ENCODE results near the gene GRPEL2.

Gene GRPEL2, protein sequence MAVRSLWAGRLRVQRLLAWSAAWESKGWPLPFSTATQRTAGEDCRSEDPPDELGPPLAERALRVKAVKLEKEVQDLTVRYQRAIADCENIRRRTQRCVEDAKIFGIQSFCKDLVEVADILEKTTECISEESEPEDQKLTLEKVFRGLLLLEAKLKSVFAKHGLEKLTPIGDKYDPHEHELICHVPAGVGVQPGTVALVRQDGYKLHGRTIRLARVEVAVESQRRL

DNA sequence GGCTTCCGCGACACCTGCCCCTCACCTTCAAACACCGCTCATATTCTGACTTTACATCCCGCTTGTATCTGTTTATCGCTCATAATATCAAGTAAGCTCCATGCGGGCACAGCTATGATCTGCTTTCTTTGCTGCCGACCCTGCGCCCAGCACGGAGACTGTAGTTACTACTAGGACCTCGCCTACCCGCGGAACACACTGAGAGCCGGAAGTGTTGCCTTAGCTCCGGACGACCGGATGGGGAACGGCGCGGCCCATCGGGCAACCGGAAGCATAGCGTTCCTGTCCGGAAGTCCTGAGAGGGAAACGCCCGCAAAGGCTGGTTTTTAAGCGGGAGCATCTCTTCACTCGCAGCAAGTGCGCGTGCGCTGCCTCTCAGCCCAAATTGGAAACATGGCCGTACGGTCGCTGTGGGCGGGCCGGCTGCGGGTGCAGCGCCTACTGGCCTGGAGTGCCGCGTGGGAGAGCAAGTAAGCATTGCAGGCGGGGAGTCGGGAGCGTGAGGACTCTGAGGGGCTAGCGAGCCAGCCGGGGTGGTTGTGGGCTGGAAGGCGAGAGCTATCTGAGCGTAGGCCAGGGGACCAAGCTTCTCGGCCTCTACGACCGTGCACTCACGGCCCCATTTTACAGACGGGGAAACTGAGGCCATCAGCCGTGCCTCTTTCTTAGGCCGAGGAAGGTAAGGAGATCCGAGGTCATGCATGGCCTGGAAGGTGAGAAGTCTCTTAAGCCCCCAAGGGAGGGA, at the start of gene GRPEL2:
TSS of gene GRPEL2 (plus strand) at position 353 of the 745 bp plus-strand sequence. CDS start at position 394, 41 bp downstream.
- peak; percentile 97 for DNase-seq (ENCODE audit: low spot score)

DNA sequence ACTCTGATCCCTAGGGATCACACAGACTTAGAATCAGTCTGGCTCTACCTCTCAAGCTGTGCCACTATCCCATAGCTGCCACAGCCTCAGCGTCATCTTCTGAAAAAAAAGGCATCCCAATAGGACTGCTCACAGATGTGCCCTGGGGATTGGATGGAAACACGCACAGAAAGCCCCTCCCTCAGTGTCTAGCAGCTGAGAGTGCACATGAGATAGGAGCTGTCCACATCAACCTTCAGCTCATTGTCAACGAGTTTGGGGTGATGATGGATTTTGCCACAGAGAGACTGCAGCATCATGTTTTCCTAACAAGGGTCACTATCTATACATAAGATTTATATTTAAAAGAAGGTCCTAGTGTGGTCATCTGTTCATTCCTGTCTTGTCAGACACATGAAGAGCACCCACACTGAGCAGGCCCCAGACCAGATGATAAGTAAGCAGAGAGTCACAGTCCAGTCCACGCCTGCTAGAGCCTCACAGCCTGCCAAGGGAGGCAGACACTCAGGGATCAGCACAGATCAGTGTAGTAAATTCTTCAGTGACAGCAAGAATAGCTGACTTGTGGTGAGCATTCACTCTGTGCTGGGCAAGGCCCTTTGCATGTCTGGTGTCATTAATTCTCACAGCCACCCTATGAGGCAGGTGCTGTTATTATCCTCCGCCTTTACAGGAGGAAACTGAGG, 47.8 kb upstream of the GRPEL2 start:
- no peak for DNase-seq (ENCODE audit: low spot score)

DNA sequence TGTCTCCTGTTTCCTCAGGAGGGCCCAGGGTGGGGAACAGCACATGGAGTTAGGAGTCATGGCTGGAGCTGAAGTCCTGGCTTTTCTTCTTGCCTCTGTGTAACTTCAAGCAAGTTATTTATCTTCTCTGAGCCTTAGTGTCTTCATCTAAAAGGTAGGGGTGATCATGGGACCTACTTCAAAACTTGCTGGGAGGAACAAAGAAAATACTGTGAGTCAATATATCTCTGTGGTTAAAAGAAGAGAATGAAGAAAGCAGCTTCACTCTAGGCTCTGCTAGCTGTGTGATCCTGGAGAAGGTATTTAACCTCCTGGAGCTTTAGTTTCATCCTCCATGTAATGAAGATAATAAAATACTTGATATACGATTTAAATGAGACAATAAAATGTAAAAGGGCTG, 47.1 kb upstream of the GRPEL2 start:
- DNase-seq (ENCODE audit: low spot score), result no peak

DNA sequence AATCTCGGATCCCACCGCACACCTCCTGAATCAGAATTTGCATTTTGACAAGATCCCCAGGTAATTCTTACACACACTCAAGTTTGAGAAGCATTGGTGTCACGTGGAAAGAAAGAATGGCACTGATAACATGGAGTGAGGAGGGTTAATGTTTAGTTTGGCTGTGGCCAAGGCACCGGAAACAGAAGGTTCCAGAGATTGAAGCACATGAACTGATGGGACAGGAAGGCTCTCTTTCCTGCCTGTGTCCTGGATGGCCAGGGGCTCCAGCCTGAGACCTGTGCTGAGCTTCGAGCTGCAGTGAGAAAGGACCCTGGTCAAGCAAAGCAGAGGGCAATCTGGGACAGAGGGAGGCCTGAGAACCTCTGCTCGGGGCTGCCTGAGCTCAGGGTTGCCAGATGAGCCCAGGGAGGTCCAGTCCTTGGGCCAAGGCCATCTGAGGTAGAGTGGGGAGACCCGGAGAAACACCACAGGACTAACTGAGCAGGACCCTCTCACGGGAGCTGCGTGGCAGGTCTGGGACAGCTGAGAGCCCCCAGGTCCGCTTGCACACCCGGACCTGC, 46.4 kb upstream of the GRPEL2 start:
- DNase-seq (ENCODE audit: low spot score), result no peak

DNA sequence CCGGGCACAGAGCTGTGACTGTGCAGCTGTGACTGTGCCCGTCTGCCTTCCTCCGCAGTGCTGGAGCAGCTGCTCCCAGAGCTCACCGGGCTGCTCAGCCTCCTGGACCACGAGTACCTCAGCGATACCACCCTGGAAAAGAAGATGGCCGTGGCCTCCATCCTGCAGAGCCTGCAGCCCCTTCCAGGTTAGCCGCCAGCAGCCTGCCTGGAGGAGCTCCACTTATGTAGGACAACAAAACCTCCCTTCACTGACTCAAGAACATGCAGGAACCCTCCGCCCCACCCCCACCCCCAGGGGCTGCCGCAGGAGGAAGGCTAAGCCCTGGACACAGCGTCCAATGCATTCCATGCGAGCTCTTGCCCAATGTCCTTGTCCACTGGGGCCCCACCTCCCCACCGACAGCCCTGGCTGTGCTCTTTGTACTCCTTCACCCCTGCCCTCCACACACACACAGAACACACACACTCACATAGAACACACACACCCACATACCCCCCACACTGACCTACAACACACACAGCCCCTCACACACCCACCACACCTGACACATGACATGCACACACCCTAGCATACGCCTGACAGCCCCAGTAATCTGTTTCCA, 45.7 kb upstream of the GRPEL2 start:
- no peak for DNase-seq (ENCODE audit: low spot score)

DNA sequence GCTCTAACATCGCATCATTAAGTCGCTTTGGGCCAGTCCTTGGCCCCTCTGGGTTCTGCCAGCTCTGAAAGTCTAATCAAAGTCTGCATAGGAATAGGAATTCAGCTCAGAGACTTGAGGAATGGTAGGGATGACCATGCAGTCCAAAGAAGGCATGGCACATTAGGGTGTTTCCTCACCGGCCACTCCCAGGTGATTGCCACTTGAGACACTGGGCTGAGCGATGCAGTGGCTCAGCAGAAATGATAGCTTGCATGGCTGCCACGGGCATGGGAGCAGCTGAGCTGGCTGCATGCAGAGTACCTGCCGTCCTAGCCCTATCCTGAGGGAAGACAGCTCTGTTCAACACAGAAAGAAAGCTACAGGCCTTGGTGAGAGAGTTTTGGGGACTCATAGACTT, 44.9 kb upstream of the GRPEL2 start:
- DNase-seq (ENCODE audit: low spot score), result no peak

DNA sequence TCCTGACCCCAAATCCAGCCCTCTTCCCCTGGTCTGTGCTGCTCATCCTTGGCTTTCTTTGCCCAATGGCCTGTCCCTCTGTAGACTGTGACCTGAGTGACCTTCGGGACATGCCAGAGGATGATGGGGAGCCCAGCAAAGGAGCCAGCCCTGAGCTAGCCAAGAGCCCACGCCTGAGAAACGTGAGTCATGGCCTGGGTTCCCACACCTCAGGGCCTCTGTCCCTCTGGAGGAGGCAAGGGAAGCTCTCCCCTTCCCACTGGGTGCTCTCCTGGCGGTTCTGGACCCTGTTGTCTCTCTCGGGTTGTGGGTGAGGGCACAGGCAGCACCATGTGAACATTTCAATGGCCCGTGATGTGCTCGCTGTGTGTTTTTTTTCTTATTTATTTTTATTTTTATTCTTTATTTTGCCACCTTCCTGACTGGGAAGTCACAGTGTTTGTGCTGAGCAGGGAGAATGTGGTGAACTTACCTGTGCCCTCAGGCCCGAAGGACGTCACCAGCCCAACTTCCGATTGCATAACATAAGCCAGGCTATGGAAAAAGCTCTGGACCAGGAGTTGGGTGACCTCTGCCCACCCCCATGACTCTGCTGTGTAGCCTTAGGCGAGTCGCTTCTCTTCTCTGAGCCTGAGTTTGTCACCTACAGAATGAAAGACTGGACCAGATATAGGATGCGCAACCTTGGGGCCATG, 44.1 kb upstream of the GRPEL2 start:
- DNase-seq (ENCODE audit: low spot score), result no peak

DNA sequence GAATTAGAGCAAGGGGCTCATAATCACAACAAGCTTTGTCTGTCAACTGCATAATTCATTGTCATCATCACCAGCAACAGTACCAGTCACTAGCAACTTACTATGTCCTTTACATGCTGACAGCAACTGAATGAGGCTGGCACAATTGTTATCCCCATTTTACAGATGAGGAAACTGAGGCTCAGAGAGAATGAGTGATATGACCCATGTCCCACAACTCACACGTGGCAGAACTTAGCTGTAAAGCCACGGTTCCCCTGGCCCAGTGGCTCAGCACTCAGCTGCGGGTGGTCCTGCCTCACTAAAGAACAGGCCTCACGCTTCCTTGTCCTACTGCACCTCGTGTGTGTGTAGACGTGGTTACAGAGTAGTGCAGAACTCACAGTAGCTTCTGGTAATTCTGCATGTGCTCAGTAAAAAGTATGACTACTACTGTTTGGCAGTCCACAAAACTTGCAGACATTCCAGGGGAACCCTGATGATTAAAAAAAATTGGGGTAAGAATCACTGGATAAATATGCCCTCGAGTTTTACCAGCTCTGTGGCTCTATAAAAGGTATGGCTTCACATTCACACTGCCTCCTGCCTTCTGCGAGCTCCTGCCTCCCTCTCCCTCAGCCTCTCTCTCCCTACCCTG, 43.4 kb upstream of the GRPEL2 start:
- DNase-seq (ENCODE audit: low spot score), result no peak

DNA sequence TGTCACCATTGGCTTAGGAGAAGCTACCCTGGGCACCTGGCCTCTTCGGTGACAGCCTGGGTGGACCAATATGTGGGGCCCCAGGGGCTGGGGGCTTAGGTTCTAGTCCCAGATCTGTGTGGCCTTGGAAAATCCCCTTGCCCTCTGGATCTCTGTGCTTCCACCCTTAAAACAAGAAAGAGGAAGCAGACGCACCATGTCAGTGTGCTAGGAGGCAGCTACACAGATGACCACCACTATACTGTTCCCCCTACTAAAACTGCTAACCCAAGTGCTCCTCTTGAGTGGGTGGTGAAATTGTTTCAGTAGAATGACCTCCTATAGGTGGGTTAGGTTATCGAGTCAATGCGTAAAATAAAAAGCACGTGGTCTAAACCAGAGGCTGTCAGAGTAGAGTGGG, 42.7 kb upstream of the GRPEL2 start:
- DNase-seq (ENCODE audit: low spot score), result no peak

DNA sequence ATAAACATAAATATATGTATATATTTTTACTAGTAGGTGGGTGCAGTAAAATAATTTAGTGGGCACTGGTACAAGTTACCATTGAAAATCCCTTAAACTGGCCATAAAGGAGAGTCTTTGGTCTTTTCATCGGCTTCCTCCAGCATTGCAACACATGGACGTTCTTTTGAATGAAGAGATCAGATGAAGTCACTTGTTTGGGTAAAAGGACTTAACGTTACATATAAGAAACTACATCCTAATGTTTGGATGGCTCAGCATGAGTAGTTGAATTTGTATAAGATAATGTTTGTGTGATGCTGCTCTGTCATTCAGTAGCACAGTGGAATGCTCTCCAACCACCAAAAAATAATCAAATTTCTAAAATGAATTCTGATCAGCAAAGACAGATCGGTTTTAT, 42.1 kb upstream of the GRPEL2 start:
- DNase-seq (ENCODE audit: low spot score), result no peak

DNA sequence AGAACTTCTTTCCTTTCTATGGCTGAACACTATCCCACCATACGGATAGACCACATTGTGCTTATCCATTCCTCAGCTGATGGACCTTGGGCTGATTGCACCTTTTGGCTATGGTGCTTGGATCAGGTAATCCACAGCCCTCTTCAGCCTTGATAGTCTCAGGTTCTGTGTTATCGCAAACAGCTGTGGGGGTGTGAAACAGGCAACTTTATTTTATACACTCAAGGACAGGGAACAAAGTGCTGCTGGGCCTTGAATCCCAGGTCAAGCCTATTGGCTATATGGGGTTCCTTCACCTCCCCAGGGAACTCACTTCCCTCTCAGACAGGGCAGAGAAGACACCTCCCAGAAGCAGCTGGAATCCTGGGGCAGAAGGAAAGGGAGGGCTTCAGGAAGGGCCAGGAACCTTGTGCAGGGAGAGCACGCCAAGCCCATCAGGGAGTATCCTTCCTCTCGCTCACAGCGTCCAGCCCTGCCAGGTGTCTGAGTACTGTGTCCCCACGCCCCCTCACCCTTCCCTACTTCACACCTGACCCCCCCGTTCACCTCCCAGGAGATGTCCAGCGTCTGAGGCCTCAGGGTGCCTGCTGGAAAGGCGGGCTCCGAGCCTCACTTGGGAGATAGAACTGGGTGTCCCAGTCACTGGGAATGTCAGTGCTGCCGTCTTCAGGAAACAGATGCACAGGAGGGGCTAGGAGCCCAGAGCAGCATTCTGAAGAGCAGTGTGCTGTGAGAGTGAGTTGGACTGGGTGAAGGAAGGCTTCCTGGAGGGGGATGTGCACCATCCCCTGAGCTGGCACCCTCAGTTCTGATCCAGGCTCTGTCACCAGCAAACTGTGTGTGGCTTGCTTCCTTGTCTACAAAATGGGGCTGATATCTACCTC, 40.9 kb upstream of the GRPEL2 start:
- DNase-seq (ENCODE audit: low spot score), result no peak

DNA sequence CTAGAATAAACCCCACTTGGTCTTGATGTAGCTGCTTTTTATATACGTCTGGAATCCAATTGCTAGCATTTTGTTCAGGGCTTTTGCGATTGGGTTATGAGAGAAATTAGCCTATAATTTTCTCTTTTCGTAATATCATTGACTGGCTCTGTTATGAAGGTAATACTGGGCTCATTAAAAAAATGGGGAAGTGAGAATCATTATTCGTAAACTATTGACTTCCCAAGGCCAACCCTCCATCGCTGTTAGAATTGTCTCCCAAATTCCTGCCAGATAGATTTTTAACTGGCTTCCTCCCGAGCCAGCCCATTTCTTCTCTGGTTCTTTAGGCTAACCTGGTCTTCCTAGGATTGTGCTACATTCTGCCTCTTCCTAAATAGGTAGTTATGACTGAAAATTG, 35.9 kb upstream of the GRPEL2 start:
- no peak for DNase-seq (ENCODE audit: low spot score)

DNA sequence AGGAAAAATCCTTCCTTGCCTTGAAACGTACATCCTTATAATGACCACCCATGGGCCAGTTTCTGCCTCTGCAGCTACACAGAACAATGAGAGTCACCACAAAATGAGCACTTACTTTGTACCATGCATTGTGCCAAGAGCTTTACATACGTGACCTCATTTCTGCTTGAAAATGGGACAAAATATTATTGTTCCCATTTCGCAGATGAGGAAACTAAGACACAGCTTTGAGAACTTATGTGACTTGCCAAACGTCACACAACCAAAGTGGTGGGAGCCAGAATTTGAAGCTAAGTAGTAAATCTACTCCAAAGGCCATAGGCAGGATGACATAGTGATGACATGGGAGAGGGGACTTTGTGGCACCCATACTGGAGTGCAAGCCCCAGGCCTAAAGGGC, 34.8 kb upstream of the GRPEL2 start:
- DNase-seq (ENCODE audit: low spot score), result no peak

DNA sequence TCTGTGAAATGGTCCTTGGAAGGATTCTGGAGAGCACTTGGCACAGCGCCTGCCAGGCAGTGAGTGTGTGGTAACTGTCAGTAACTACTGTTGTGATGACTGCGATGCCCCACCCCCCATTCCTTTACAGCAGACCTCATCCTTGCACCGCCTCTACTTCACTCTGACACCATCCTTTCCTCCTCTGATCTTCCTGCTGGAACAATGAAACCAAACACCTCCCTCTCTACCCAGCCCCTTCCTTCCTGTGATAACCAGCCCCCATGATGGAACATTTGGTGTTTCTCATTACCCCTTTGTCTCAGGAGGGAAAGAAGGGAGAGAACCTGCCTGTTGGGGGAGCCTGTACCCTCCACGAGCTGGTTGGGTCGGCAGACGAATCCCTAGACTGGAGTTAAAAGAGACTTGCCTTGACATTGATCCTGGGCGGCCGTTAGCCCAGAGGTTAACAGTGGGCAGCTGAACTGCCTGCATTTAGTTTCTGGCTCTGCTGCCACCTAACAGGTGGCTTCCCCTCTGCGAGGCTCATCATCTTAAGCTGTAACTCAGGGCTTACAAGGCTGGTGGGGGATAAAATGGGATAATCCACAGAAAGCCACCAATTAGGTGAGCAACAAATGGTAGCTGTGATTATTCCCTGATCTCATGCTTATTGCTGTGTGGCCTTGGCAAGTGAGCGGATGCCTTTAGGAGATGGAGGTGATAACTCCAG, 34.2 kb upstream of the GRPEL2 start:
- no peak for DNase-seq (ENCODE audit: low spot score)

DNA sequence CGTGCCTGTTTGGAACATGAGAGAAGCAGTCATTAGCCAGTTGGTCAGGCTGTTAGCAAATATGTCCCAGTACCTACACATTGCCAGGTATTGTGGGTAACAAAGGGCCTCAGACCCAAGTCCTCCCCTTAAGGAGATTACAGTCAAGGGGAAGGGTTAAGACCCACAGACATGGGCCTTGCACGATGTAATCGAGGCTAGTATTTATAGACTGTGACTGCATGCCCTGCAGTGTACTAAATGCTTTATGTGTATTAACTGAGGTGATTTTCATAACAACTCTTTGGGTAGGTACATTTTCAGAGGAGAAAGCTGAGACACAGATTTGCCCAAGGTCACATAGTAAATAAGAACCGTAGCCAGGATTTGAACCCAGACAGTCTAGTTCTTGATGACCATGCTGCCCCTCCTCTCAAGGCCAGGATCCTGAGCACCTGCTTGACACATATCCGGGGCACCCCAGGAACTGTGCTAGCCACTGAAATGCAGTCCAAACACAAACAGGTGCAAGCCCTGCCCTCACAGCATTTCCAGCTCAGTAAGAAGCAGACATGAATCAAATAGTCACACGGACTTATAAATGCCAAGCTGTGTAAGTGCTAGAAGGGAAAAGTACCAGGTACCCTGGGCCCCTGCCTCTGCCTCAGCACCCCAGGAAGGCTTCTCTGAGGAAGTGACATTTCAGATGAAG, 32.0 kb upstream of the GRPEL2 start:
- DNase-seq (ENCODE audit: low spot score), result no peak

DNA sequence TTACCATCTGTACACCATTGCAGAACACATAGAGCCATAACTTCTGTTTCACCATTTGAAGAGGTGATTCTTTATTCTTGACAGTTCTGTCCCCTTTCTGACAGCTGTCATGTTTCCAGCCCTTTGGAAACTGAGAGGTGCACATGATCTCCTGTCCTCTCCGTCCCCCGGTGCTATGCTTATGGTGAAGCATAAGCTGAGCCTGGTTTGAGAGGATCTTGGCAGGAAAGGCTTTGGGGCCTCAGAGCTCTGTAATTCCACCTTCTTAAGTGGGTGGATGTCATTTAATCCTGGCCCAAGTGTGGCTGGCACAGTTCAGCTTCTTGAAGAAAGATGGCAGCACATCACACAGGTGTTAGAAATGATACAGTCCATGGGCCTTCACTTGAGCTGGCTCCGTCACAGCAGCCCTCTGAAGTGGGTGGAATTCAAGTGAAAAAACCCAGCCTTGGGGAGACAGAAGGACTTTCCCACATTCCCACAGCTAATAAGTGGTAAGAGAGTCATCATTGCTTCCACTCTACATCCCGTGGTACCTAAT, 30.7 kb upstream of the GRPEL2 start:
- DNase-seq (ENCODE audit: low spot score), result peak; percentile 9

DNA sequence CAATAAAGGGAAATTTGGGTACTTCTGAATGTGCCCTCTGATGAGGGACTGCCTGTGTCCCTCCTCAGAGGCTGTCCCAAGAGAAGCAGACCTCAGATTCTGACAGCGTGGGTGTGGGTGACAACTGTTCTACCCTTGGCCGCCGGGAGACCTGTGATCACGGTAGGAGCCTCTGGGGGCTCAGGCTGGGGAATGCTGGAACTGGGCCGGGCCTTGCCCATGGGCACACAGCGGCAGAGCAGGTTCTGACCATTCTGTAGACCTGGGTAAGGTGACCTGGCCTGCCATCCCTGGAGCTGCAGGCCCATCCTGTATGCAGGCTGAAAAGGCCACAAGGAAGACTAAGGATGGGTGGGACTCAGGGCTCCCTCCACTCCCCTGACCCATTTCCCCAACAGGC, 29.5 kb upstream of the GRPEL2 start:
- DNase-seq (ENCODE audit: low spot score), result no peak

DNA sequence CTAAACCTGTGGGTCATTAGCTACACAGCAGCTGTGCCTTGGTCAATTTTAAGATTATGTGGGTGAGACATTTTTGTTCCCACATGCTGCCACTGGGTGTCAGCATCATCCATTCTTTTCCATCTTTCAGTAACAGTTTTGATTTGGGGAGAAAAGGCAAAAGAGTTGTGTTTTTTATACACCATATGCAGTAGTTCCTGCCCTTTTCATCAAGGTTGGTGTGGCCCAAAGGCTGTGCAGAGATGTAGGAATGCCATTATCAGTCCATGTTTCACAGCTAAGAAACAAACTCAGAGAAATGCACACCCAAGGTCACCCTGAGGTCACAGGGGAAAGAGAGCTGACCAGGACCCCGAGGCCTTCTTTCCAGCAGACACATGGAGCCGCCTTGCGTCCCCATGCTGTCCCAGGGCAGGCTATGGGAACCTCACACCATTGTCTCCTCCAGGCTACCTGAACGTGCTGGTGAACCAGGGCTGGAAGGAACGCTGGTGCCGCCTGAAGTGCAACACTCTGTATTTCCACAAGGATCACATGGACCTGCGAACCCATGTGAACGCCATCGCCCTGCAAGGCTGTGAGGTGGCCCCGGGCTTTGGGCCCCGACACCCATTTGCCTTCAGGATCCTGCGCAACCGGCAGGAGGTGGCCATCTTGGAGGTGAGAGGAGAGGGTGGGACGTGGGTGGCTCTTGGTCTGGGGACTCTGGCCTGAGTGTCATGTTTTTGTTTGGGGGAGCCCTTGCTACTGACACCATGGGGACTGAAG, 27.8 kb upstream of the GRPEL2 start:
- peak; percentile 73 for DNase-seq (ENCODE audit: low spot score)

Data from NAMALWA (cell line).